Endothelial cell of umbilical vein (primary cell): Measurements from ENCODE around the gene PRKG1. TPM values are rescaled to one million over a fixed set of nuclear protein-coding genes. Genes with fewer than 3 reads are reported as not detected.

Experiments
- BruUV-seq: library from RNA; stranded (reverse); fragments of 400-500 nt; replicated peaks from 2 replicates; lab custom pipeline; 2021; lab: Mats Ljungman, UMichigan
- CTCF ChIA-PET: fragments of 300-600, 350-600 bp; sonication (Branson Sonifier 250); formaldehyde crosslinking; loops from one replicate; lab custom pipeline; 2021; ENCODE audit warnings: antibody characterized with exemption, inconsistent platforms; lab: Charles Lee
- POLR2A ChIA-PET: fragments of 300-600, 350-600 bp; sonication (Branson Sonifier 250); formaldehyde crosslinking; loops from one replicate; lab custom pipeline; 2021; ENCODE audit warnings: antibody characterized with exemption, inconsistent platforms; lab: Charles Lee
- DNase-seq: peaks from one replicate; pipeline ENCODE4 v3.0.0-alpha.2; 2011; ENCODE audit warnings: low read depth, low spot score
- FAIRE-seq: peaks from 2 replicates; lab custom pipeline; 2011; peaks lifted over from hg19 to GRCh38; lab: Jason Lieb, UNC
- H2AFZ ChIP-seq: 2 replicates; pipeline ENCODE4 v1.6.0; 2012; ENCODE audit warnings: low read depth, low read length, control low read depth, inconsistent platforms
- H3K27ac ChIP-seq: 2 replicates; pipeline ENCODE4 v1.5.1; 2011; ENCODE audit warnings: low read depth, mild to moderate bottlenecking, control low read depth, low read length, moderate library complexity; ENCODE audit not compliant: insufficient read depth
- H3K27me3 ChIP-seq, 2 experiments: 2 replicates each; pipeline versions ENCODE4 v1.6.0 to v1.6.1; 2011; ENCODE audit warnings: low read length in 2 of 2, mixed read lengths in 1 of 2; ENCODE audit not compliant: control insufficient read depth in 2 of 2, insufficient read depth in 2 of 2
- H3K36me3 ChIP-seq, 2 experiments: 2 replicates in 1 of 2; 3 replicates in 1 of 2; pipeline ENCODE4 v1.5.1; 2011; ENCODE audit warnings: low read length in 2 of 2, mild to moderate bottlenecking in 1 of 2, moderate library complexity in 1 of 2; ENCODE audit not compliant: control insufficient read depth in 2 of 2, insufficient read depth in 2 of 2; ENCODE audit errors: extremely low read depth in 1 of 2
- H3K4me1 ChIP-seq: 3 replicates; pipeline ENCODE4 v1.5.1; 2011; ENCODE audit warnings: mild to moderate bottlenecking, low read length; ENCODE audit not compliant: control insufficient read depth, insufficient read depth; ENCODE audit errors: extremely low read depth
- H3K4me2 ChIP-seq: 2 replicates; pipeline ENCODE4 v1.6.1; 2011; ENCODE audit warnings: low read length, control low read depth, mixed read lengths; ENCODE audit not compliant: insufficient read depth
- H3K4me3 ChIP-seq, 3 experiments: fragments of 200-600 bp in 1 of 3; sonication (generic), shearing (Covaris generic) in 1 of 3; replicated peaks in 1 of 3; 2 replicates each; pipeline ENCODE4 v1.5.1; 2011 to 2016; ENCODE audit warnings: control low read depth in 3 of 3, low read length in 3 of 3, mild to moderate bottlenecking in 2 of 3, inconsistent platforms in 1 of 3, low read depth in 1 of 3, moderate library complexity in 1 of 3; ENCODE audit not compliant: insufficient read depth in 1 of 3
- H3K79me2 ChIP-seq: 2 replicates; pipeline ENCODE4 v1.6.0; 2012; ENCODE audit warnings: low read length, inconsistent platforms; ENCODE audit not compliant: control insufficient read depth, insufficient read depth
- H3K9ac ChIP-seq: replicated peaks from 2 replicates; pipeline ENCODE3; 2011; ENCODE audit warnings: low read length, control low read depth; ENCODE audit not compliant: insufficient read depth; ENCODE audit errors: extremely low read depth
- H3K9me1 ChIP-seq: replicated peaks from 3 replicates; pipeline ENCODE4 v1.6.0; 2011; ENCODE audit warnings: mild to moderate bottlenecking, low read length; ENCODE audit not compliant: control insufficient read depth, insufficient read depth; ENCODE audit errors: extremely low read depth
- H3K9me3 ChIP-seq: replicated peaks from 2 replicates; pipeline ENCODE4 v1.5.1; 2012; ENCODE audit warnings: low read length, inconsistent platforms; ENCODE audit not compliant: control insufficient read depth, insufficient read depth
- H4K20me1 ChIP-seq: replicated peaks from 2 replicates; pipeline ENCODE3; 2011; ENCODE audit warnings: mild to moderate bottlenecking, low read length; ENCODE audit not compliant: control insufficient read depth, insufficient read depth; ENCODE audit errors: extremely low read depth
- EZH2 ChIP-seq: IDR thresholded peaks from 2 replicates; pipeline ENCODE4 v1.6.1; 2012; ENCODE audit warnings: borderline replicate concordance, low read depth, mild to moderate bottlenecking, moderate library complexity, low read length, inconsistent platforms; ENCODE audit not compliant: severe bottlenecking
- FOS ChIP-seq: IDR thresholded peaks from 2 replicates; pipeline ENCODE4 v1.6.1; 2011; ENCODE audit warnings: mild to moderate bottlenecking, low read length, moderate library complexity, borderline replicate concordance; ENCODE audit not compliant: insufficient read depth
- JUN ChIP-seq: IDR thresholded peaks from 2 replicates; pipeline ENCODE4 v1.6.1; 2011; ENCODE audit warnings: borderline replicate concordance, low read depth; ENCODE audit not compliant: insufficient read length, insufficient read depth
- POLR2AphosphoS5 ChIP-seq: IDR thresholded peaks from 2 replicates; pipeline ENCODE4 v1.6.1; 2012; ENCODE audit warnings: low read depth, mild to moderate bottlenecking, control low read depth, low read length, moderate library complexity; ENCODE audit not compliant: insufficient read depth
- dilution Hi-C: fragments of 300-500 bp; cut with MboI; formaldehyde crosslinking; loops from one replicate; pipeline ENCODE4 v1.15.0; 2019; ENCODE audit warnings: low sequenced_read_pairs; ENCODE audit not compliant: extremely low pct_ligation_motif_present
- intact Hi-C: fragments of 100-400 bp; cut with micrococcal nuclease; formaldehyde crosslinking; loops from one replicate; pipeline ENCODE4 v1.10.0; 2022
- polyA plus RNA-seq, 4 experiments: library from polyadenylated mRNA; depleted of rRNA in 3 of 4; stranded (reverse) in 3 of 4; unstranded in 1 of 4; fragments of >200 nt; gene quantifications; 2 replicates each; pipeline versions ENCODE4 v1.2.1 to v1.2.3, GENCODE V29; 2011 to 2012; ENCODE audit warnings: missing spikeins in 1 of 4
- total RNA-seq: library from RNA; stranded (reverse); gene quantifications from 2 replicates; pipeline ENCODE4 v1.2.3, GENCODE V29; 2021

Gene PRKG1
- total and polyA plus RNA-seq, 2 donors (not counting 3 experiments of a cell fraction or from before 2014, with no cell fraction given), result 0.01 to 0.18 TPM

GRCh38 chr10:51188008-51188407, 113.7 kb downstream of the PRKG1 start:
- H3K79me2 ChIP-seq, result no peaks in the 10 kb centered on the region
- no peaks in the 10 kb centered on the region for H3K27me3 ChIP-seq
- no peak overlapping the region for H3K9ac ChIP-seq
- no peaks in the 10 kb centered on the region for H4K20me1 ChIP-seq
- no peak overlapping the region for H3K27ac ChIP-seq
- ChIA-PET POLR2A (no interaction called here), CTCF (interaction anchor here (1.1 to 1.2 kb wide), 2 partner anchors 9 to 17 kb away, joined by 3 read pairs; no protein-coding TSS in a partner anchor)
- H3K4me2 ChIP-seq, result no peak overlapping the region
- DNase-seq, result no peak
- H3K9me3 ChIP-seq, result no peaks in the 10 kb centered on the region
- intact Hi-C loops (no loop called here), dilution Hi-C loops (no loop called here)
- H3K4me1 ChIP-seq, result no peaks in the 10 kb centered on the region
- no TSS peak for BruUV-seq
- no peaks in the 10 kb centered on the region for H3K9me1 ChIP-seq
- H3K36me3 ChIP-seq, result no peaks in the 10 kb centered on the region
- H2AFZ ChIP-seq, result no peak overlapping the region
- TF ChIP-seq EZH2 (no peak), POLR2AphosphoS5 (no peak)
- no peak overlapping the region for H3K4me3 ChIP-seq
- FAIRE-seq, result no peak

GRCh38 chr10:51188866-51189265, 114.6 kb downstream of the PRKG1 start:
- H3K9me1 ChIP-seq, result no peaks in the 10 kb centered on the region
- no peak for DNase-seq
- H4K20me1 ChIP-seq, result no peaks in the 10 kb centered on the region
- dilution Hi-C loops, result no loop called here
- intact Hi-C loops, result no loop called here
- H3K4me3 ChIP-seq, result no peak overlapping the region
- H3K4me1 ChIP-seq, result no peaks in the 10 kb centered on the region
- ChIA-PET CTCF (no interaction called here), POLR2A (no interaction called here)
- H3K27ac ChIP-seq, result no peak overlapping the region
- no peaks in the 10 kb centered on the region for H3K36me3 ChIP-seq
- H3K4me2 ChIP-seq, result no peak overlapping the region
- BruUV-seq, result no TSS peak
- H2AFZ ChIP-seq, result no peak overlapping the region
- FAIRE-seq, result no peak
- TF ChIP-seq JUN (no peak), FOS (no peak)
- no peaks in the 10 kb centered on the region for H3K27me3 ChIP-seq
- H3K9me3 ChIP-seq, result no peaks in the 10 kb centered on the region
- H3K9ac ChIP-seq, result no peak overlapping the region
- no peaks in the 10 kb centered on the region for H3K79me2 ChIP-seq
